ENCODE data around the gene C1QTNF3.

Gene C1QTNF3

DNA sequence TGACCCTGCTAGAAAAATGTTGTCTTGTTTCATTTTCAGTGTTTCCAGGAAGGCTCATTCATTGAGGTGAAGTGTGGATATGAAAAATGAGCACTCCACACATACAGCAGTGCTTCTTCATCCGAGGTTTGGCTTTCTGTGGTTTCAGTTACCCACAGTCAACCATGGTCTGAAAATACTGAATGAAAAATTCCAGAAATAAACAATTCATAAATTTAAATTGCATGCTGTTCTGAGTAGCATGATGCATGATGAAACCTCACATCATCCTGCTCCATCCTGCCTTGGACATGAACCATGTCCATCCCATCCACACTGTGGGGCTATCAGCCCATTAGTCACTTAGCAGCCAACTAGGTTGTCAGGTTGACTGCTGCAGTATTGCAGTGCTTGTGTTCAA, 48.2 kb downstream of the C1QTNF3 start:
- DNase-seq: no peak

DNA sequence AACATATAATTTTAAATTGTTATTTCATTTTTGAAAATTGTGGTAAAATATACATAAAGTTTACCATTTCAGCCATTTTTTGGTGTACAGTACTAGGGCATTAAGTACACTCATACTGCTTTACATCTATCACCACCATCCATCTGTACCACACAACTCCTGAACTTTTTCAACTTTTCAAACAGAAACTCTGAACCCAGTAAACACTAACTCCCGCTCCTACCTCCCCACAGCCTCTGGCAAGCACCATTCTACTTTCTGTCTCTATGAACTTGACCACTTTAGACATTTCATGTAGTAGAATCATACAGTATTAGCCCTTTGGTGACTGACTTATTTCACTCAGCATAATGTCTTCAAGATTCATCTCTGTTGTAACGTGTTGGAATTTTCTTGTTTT, 50.1 kb downstream of the C1QTNF3 start:
- no peak for DNase-seq

DNA sequence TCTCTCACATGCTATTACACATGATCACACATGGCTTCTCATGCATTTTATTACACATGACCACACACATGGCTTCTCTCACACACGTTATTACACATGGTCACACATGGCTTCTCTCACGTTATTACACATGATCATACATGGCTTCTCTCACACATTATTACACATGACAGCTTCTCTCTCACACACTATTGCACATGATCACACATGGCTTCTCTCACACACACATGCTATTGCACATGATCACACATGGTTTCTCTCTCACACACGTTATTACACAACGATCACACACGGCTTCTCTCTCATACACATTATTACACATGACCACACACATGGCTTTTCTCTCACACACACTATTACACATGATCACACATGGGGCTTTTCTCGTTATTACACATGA, 57.6 kb downstream of the C1QTNF3 start:
- no peak for DNase-seq

DNA sequence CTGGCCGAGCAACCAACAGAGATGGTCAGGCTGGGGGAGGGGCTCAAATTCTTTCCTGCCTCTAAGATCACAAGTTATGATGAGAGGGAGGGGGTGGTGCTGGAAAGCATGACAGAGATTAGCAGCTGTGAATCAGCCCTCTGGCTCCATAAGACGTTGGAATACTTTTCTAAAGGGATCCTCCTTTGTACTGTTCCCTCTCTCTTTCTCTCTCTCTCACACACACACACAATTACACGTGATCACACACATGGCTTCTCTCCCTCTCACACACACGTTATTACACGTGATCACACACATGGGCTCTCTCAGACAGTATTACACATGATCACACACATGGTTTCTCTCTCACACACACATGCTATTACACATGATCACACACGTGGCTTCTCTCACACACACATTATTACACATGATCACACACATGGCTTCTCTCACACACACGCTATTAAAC, 58.3 kb downstream of the C1QTNF3 start, which contains the start of gene SLC45A2:
Gene SLC45A2 (minus strand): TSS at position 23 of the 454 bp plus-strand sequence. CDS start 110 bp downstream, outside the sequence.
- DNase-seq: no peak

DNA sequence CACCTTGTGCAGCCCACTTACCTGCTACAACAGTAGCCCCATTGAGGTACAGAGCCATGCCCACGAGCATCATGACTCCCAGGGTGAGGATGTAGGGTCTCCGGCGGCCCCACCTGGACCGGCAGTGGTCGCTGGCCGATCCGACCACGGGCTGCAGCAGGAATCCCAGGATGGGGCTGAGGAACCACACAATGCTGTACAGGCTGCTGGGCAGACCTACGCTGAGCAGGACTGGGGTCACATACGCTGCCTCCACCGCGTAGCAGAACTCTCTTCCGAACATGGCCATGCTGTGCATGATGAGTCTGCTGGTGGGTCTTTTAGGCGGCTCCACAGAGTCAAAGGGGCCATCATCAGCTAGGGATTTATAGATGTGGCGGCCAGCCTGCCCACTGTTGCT, 58.8 kb downstream of the C1QTNF3 start:
- no peak for DNase-seq

DNA sequence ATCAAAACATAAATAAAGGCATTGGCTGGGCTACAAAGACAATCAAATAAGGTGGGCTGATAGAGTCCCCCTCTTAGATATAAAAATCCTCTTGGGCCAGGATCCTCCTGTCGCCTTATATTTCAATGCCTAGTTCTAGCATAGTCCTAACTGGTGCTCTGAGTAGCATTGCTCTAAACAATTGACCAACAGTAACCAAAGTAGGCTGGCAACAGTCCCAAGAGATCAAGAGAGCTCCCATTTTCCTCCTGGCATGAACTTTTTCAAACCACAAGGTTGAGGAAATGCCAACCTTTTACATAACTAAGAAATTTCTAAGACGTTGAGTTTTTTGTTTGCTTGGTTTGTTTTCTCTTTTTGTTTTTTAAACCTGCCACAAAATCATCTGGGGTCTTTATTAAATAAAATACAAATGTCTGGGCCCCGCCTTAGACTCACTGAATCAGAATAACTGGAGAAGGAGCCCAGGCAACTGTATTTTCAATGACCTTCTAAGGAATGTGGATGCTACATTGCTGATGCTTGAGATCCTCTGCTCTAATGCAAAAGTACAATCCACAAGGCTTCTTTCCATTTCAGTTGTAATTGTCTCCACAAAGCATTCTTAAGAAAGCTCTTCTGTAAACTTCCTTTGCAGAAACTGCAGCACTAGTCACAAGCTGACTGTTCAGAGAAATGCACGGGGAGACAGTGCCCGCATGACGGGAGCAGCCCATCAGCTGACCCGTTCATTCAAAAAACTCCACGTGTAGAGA, 61.4 kb downstream of the C1QTNF3 start:
- DNase-seq: no peak

DNA sequence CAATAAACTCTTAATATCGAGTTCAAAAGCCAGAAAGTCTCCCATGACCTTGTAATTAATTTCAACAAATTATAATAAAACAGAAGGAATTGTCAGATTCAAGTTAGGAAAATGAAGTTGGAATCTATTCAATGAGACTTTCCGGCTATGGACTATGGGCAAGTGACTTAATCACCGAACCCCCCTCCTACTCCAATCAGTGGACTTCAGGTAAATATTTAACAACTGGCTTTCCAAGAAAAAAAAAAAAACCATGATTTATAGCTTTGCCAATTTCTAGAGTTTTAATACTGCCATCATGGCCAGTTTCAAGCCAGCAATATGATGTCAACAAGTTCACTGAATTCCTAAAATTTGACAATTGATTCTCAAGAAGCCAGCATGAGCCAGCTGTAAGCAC, 63.0 kb downstream of the C1QTNF3 start:
- DNase-seq: no peak

DNA sequence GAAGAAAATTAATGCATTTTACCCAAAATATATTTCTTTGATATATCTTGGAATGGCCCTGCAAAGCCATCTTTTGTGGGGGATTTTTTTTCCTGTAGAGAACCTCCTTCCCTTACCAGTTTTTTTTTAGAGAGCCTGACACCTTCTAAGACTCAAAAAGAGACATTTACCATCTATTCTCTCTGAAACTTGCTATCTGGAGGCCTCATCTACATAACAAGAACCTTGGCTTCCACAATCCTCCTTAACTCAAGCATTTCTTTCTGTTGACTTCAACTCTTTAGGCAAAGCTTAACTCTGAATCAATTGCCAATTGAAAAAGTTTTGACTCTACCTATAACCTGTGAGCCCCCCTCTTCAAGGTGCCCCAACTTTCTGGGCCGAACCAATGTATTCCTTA, 64.7 kb downstream of the C1QTNF3 start:
- DNase-seq: no peak

DNA sequence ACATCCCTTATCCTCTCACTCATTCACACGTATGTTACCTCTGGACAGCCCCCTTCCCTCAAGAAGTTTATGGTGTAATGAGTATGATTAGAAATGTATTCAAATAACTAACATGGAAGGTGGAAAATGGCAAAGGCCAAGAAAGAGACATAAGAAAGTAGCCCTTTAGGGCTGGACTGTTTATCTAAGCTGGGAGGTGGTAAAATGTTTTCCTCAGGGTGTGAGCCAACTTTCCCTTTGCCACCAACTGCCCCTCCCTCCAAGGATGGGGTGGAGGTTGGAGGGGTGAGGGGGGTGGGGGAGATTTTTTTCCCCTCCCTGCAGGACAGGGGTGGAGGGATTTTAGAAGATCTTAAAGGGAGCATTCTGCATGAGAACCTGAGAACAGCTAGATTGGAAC, 66.7 kb downstream of the C1QTNF3 start:
- DNase-seq: no peak

DNA sequence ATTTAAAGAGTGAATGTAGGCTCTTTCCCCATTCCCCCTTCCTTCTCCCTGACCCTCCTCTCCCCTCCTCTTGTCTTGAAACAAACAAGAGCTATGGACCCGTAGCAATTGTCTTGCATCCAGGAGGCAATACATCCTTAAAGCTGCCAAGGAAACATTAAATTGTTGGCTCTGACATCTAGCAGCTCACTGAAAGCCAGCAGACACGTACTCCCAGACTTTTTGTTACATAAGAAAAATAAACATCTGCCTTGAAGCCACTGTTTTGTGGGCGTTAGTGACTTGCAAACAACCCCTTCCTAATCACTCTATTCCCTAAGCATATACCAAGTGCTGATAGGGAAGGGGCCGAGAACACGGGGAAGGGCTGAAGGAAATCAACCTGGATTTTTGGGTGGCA, 67.2 kb downstream of the C1QTNF3 start:
- no peak for DNase-seq

DNA sequence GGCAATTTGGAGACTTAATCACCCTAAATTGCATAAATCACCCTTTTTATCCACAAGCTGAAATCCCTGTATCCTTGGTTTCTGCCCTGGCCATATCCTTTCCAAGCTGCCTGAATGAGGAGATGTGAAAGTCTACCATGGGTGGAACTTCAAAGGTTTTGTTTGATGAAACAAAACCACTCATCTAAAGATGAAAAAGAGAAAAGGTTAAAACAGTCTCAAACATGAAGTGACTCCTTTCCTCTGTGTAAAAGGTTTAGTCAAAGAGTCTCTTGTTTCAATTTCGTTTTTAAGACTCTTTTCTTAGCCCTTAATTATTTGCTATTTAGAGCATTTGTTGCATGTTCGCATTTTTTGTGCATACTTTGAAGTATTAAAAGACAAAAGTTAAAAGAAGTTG, 69.7 kb downstream of the C1QTNF3 start:
- no peak for DNase-seq

DNA sequence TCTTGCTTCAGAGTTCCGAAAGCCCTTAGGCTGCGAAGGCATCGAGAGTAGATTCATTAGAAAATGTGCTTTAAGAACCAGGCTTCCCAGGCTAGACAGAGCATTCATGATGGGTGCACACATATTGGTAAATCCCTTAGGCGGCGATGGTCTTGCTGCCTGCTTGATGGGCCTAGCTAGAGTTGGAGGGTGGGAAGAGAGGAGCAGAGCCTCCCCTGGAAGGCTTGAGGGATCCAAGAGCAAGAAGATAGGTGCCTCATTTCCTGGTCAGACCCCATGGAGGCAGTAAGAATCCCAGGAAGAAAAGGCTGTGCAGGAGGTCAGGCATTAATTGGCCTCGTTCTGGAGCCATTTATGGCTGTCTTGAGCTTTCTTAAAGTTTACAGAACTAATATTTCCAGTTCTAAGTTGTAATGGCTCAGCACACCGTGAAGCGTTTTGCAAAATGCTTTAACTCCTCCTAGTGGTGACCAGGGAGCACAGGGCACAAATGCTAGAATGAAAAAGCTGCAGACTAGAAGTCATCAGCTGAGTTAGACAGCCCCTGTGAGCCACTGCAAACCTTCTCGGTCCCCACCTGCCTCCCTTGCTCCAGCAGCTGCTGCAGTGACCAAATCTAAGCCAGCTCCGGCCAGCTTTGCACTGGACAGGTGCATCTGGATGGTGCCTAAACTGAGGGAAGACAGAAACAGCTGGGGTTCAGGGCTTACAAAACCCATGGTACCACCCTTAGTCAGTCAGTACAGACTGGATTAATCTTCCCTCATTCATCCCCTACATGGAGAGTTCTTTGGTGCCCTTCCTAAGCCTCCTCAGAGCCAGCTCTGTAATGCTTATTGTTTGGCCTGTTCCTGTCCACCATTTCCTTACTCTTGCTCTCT, 73.2 kb downstream of the C1QTNF3 start:
- DNase-seq: no peak

DNA sequence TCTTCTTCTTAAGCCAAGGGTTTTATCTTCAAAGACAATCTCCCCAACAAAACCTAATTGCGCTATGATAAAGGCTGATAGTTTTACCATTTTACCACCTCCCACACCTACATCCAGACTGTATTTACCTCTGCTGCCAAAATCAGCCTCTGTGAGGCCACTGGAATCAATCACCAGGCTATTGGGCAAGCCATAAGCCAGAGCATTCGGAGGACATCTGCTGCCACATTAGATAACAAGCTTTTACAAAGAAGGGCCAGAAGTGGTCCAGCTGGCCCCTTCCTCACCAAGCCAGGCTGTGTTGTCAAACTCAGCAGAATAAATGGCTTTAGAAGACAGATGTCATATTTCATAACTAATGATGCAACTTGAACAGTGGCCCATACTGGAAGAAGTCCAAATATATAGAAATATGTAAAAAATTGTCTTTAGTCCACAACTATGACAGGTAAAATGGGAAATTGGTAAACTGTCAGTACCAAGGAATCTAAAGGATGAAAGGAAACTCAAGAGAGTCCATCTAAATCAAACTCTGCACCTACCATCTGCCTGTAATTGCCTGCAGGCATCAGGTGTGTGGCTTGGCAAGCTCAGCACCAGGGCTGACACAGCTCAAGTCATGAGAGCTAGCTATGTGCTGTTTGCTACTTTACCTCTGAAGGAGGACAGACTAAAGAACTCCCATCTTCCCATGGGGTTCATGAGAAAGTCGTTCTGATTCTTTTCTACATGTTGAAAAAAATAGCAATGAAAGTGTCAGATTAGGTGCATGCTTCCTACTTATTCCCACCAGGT, 74.6 kb downstream of the C1QTNF3 start:
- no peak for DNase-seq
